GM23338 (cell line): ENCODE results near the gene COL26A1. TPM values are rescaled to one million over a fixed set of nuclear protein-coding genes. Genes with fewer than 3 reads are reported as not detected.
A peak's percentile ranks its signal among the peaks of the same experiment; 100 is the strongest.

Experiments used
- ATAC-seq: fragments of 200-7000 bp; cut with Tn5 transposase; 3 replicates; pipeline ENCODE4 v1.9.1; 2020
- DNase-seq: peaks from one replicate; pipeline ENCODE4 v3.0.0-alpha.2; 2015; ENCODE audit warnings: low spot score
- H2AFZ ChIP-seq: fragments of 200-600 bp; sonication (generic); 2 replicates; pipeline ENCODE4 v1.8.0; 2016; ENCODE audit warnings: antibody characterized with exemption, mild to moderate bottlenecking, moderate library complexity
- H3F3A ChIP-seq: fragments of 200-600 bp; sonication (generic); replicated peaks from 2 replicates; pipeline ENCODE4 v1.8.0; 2017; ENCODE audit warnings: antibody characterized with exemption, mixed run types, low read depth
- H3K27ac ChIP-seq: fragments of 200-600 bp; sonication (generic); 2 replicates; pipeline ENCODE4 v1.6.1; 2016; ENCODE audit warnings: low read depth
- H3K27me3 ChIP-seq: fragments of 200-600 bp; sonication (generic); 2 replicates; pipeline ENCODE4 v1.8.0; 2016; ENCODE audit warnings: mild to moderate bottlenecking, mixed run types, moderate library complexity; ENCODE audit not compliant: insufficient read depth
- H3K36me3 ChIP-seq: fragments of 200-600 bp; sonication (generic); 2 replicates; pipeline ENCODE4 v1.8.0; 2016; ENCODE audit warnings: mild to moderate bottlenecking; ENCODE audit not compliant: insufficient read depth
- H3K4me1 ChIP-seq: fragments of 200-600 bp; sonication (generic); 2 replicates; pipeline ENCODE4 v1.8.0; 2016; ENCODE audit warnings: mild to moderate bottlenecking, moderate library complexity; ENCODE audit not compliant: insufficient read depth
- H3K4me2 ChIP-seq: fragments of 200-600 bp; sonication (generic); 2 replicates; pipeline ENCODE4 v1.7.1; 2017; ENCODE audit warnings: mixed run types
- H3K4me3 ChIP-seq: fragments of 200-600 bp; sonication (generic); 2 replicates; pipeline ENCODE4 v1.6.1; 2016; ENCODE audit warnings: mixed run types
- H3K79me2 ChIP-seq: fragments of 200-600 bp; sonication (generic); replicated peaks from 2 replicates; pipeline ENCODE4 v1.8.0; 2017; ENCODE audit warnings: mild to moderate bottlenecking; ENCODE audit not compliant: insufficient read depth
- H3K9me2 ChIP-seq: fragments of 200-600 bp; sonication (generic); 2 replicates; pipeline ENCODE4 v1.8.0; 2017; ENCODE audit not compliant: insufficient read depth
- H4K20me1 ChIP-seq: fragments of 200-600 bp; sonication (generic); replicated peaks from 2 replicates; pipeline ENCODE4 v1.8.0; 2017; ENCODE audit warnings: mild to moderate bottlenecking; ENCODE audit not compliant: insufficient read depth
- H3K27ac Mint-ChIP-seq: 2 replicates; pipeline ENCODE4 v1.8.0; 2020; ENCODE audit warnings: inconsistent platforms, mild to moderate bottlenecking, moderate library complexity, mixed read lengths
- H3K27me3 Mint-ChIP-seq: 3 replicates; pipeline ENCODE4 v1.8.0; 2022; ENCODE audit warnings: low read depth, mild to moderate bottlenecking, moderate library complexity, mixed read lengths, inconsistent platforms; ENCODE audit not compliant: insufficient read depth, poor library complexity
- H3K36me3 Mint-ChIP-seq: 3 replicates; pipeline ENCODE4 v1.8.0; 2021; ENCODE audit warnings: low read depth, mild to moderate bottlenecking, inconsistent platforms, moderate library complexity, mixed read lengths
- H3K4me1 Mint-ChIP-seq: 3 replicates; pipeline ENCODE4 v1.8.0; 2020; ENCODE audit warnings: mild to moderate bottlenecking, inconsistent platforms, mixed read lengths
- H3K4me3 Mint-ChIP-seq: 3 replicates; pipeline ENCODE4 v1.8.0; 2021; ENCODE audit warnings: moderate library complexity, mild to moderate bottlenecking, inconsistent platforms, mixed read lengths
- H3K9me3 Mint-ChIP-seq: 3 replicates; pipeline ENCODE4 v1.8.0; 2020; ENCODE audit warnings: moderate library complexity, mild to moderate bottlenecking, inconsistent platforms, mixed read lengths
- CREB1 ChIP-seq: fragments of 250-450 bp; sonication (Bioruptor Pico); IDR thresholded peaks from 2 replicates; pipeline ENCODE4 v1.5.0; 2020; ENCODE audit warnings: low read depth, mild to moderate bottlenecking, moderate library complexity
- NANOG ChIP-seq: IDR thresholded peaks from 2 replicates; pipeline ENCODE4 v1.6.1; 2016; ENCODE audit warnings: antibody characterized with exemption, borderline replicate concordance
- POLR2AphosphoS5 ChIP-seq: IDR thresholded peaks from 2 replicates; pipeline ENCODE4 v1.6.1; 2016; ENCODE audit warnings: antibody characterized with exemption, low read depth
- STAT1 ChIP-seq: IDR thresholded peaks from one replicate; pipeline ENCODE4 v1.6.1; 2016; ENCODE audit warnings: antibody characterized with exemption; ENCODE audit not compliant: unreplicated experiment
- ZNF114 ChIP-seq: fragments of 250-450 bp; sonication (Bioruptor Pico); IDR thresholded peaks from 2 replicates; pipeline ENCODE4 v1.5.0; 2020; ENCODE audit warnings: mild to moderate bottlenecking, moderate library complexity
- ZNF331 ChIP-seq: fragments of 250-450 bp; sonication (Bioruptor Pico); IDR thresholded peaks from 2 replicates; pipeline ENCODE4 v1.5.0; 2020; ENCODE audit warnings: low read depth, mild to moderate bottlenecking, moderate library complexity
- polyA plus RNA-seq: library from polyadenylated mRNA; unstranded; fragments of >200 nt; fragmentation: Nextera tagmentation; extraction: Ambion mirVana; gene quantifications from 2 replicates; pipeline ENCODE4 v1.2.1, GENCODE V29; 2016
- total RNA-seq: library from RNA; depleted of rRNA; stranded (reverse); fragments of >200 nt; shearing (Covaris generic); gene quantifications from 2 replicates; pipeline ENCODE4 v1.2.3, GENCODE V29; 2014
- TF ChIP-seq, protein P1 (sequence below): fragments of 250-450 bp; sonication (Bioruptor Pico); IDR thresholded peaks from 2 replicates; pipeline ENCODE4 v1.5.0; 2020; ENCODE audit warnings: mild to moderate bottlenecking, moderate library complexity
- TF ChIP-seq, protein P2 (sequence below): IDR thresholded peaks from one replicate; pipeline ENCODE4 v1.6.1; 2018; ENCODE audit warnings: antibody characterized with exemption; ENCODE audit not compliant: unreplicated experiment
- TF ChIP-seq, protein P3 (sequence below), 2 experiments: fragments of 200-600 bp in 1 of 2; sonication (generic) in 1 of 2; conservative IDR thresholded peaks; 2 replicates each; pipeline versions ENCODE4 v1.5.1 to v1.6.1; 2016 to 2017; ENCODE audit warnings: antibody characterized with exemption in 2 of 2, low read depth in 2 of 2, mild to moderate bottlenecking in 2 of 2, moderate library complexity in 1 of 2

COL26A1 gene
- total and polyA plus RNA-seq, 2 experiments from 2014 or later = 17.8 to 55.0 TPM

- Histone ChIP-seq H2AFZ (no peak overlapping the region), H3K27me3 (no peaks in the 10 kb centered on the region), H3K9me2 (no peaks in the 10 kb centered on the region), H3K79me2 (peaks cover 4% of the 10 kb centered on the region), H3F3A (0 out of 2 replicates have a peak, but pooled peaks cover 3% of the 10 kb centered on the region), H4K20me1 (peaks cover 4% of the 10 kb centered on the region; the same call in 1 of the 2 replicates), H3K4me2 (no peak overlapping the region), H3K36me3 (no peaks in the 10 kb centered on the region), H3K4me3 (no peak overlapping the region), H3K27ac (peak overlapping the region; percentile 85; the same call in 1 of the 2 replicates), H3K4me1 (peaks cover 13% of the 10 kb centered on the region; the same call in 1 of the 2 replicates)
- Mint-ChIP-seq H3K27ac (peak overlapping the region; percentile 40), H3K36me3 (no peaks in the 10 kb centered on the region), H3K27me3 (peaks cover 13% of the 10 kb centered on the region), H3K4me1 (peaks cover 24% of the 10 kb centered on the region), H3K4me3 (no peak overlapping the region), H3K9me3 (no peaks in the 10 kb centered on the region)
- ATAC-seq (no peak), DNase-seq (no peak)
- TF ChIP-seq NANOG (no peak), ZNF331 (CRISPR knock-in tag) (no peak), POLR2AphosphoS5 (no peak), ZNF114 (CRISPR knock-in tag) (no peak), STAT1 (no peak), CREB1 (no peak)
- TF ChIP-seq, protein P1, sequence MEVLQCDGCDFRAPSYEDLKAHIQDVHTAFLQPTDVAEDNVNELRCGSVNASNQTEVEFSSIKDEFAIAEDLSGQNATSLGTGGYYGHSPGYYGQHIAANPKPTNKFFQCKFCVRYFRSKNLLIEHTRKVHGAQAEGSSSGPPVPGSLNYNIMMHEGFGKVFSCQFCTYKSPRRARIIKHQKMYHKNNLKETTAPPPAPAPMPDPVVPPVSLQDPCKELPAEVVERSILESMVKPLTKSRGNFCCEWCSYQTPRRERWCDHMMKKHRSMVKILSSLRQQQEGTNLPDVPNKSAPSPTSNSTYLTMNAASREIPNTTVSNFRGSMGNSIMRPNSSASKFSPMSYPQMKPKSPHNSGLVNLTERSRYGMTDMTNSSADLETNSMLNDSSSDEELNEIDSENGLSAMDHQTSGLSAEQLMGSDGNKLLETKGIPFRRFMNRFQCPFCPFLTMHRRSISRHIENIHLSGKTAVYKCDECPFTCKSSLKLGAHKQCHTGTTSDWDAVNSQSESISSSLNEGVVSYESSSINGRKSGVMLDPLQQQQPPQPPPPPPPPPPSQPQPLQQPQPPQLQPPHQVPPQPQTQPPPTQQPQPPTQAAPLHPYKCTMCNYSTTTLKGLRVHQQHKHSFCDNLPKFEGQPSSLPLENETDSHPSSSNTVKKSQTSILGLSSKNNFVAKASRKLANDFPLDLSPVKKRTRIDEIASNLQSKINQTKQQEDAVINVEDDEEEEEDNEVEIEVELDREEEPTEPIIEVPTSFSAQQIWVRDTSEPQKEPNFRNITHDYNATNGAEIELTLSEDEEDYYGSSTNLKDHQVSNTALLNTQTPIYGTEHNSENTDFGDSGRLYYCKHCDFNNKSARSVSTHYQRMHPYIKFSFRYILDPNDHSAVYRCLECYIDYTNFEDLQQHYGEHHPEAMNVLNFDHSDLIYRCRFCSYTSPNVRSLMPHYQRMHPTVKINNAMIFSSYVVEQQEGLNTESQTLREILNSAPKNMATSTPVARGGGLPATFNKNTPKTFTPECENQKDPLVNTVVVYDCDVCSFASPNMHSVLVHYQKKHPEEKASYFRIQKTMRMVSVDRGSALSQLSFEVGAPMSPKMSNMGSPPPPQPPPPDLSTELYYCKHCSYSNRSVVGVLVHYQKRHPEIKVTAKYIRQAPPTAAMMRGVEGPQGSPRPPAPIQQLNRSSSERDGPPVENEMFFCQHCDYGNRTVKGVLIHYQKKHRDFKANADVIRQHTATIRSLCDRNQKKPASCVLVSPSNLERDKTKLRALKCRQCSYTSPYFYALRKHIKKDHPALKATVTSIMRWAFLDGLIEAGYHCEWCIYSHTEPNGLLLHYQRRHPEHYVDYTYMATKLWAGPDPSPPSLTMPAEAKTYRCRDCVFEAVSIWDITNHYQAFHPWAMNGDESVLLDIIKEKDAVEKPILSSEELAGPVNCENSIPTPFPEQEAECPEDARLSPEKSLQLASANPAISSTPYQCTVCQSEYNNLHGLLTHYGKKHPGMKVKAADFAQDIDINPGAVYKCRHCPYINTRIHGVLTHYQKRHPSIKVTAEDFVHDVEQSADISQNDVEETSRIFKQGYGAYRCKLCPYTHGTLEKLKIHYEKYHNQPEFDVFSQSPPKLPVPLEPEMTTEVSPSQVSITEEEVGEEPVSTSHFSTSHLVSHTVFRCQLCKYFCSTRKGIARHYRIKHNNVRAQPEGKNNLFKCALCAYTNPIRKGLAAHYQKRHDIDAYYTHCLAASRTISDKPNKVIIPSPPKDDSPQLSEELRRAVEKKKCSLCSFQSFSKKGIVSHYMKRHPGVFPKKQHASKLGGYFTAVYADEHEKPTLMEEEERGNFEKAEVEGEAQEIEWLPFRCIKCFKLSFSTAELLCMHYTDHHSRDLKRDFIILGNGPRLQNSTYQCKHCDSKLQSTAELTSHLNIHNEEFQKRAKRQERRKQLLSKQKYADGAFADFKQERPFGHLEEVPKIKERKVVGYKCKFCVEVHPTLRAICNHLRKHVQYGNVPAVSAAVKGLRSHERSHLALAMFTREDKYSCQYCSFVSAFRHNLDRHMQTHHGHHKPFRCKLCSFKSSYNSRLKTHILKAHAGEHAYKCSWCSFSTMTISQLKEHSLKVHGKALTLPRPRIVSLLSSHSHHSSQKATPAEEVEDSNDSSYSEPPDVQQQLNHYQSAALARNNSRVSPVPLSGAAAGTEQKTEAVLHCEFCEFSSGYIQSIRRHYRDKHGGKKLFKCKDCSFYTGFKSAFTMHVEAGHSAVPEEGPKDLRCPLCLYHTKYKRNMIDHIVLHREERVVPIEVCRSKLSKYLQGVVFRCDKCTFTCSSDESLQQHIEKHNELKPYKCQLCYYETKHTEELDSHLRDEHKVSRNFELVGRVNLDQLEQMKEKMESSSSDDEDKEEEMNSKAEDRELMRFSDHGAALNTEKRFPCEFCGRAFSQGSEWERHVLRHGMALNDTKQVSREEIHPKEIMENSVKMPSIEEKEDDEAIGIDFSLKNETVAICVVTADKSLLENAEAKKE (CRISPR knock-in tag) = no peak
- TF ChIP-seq, protein P2, sequence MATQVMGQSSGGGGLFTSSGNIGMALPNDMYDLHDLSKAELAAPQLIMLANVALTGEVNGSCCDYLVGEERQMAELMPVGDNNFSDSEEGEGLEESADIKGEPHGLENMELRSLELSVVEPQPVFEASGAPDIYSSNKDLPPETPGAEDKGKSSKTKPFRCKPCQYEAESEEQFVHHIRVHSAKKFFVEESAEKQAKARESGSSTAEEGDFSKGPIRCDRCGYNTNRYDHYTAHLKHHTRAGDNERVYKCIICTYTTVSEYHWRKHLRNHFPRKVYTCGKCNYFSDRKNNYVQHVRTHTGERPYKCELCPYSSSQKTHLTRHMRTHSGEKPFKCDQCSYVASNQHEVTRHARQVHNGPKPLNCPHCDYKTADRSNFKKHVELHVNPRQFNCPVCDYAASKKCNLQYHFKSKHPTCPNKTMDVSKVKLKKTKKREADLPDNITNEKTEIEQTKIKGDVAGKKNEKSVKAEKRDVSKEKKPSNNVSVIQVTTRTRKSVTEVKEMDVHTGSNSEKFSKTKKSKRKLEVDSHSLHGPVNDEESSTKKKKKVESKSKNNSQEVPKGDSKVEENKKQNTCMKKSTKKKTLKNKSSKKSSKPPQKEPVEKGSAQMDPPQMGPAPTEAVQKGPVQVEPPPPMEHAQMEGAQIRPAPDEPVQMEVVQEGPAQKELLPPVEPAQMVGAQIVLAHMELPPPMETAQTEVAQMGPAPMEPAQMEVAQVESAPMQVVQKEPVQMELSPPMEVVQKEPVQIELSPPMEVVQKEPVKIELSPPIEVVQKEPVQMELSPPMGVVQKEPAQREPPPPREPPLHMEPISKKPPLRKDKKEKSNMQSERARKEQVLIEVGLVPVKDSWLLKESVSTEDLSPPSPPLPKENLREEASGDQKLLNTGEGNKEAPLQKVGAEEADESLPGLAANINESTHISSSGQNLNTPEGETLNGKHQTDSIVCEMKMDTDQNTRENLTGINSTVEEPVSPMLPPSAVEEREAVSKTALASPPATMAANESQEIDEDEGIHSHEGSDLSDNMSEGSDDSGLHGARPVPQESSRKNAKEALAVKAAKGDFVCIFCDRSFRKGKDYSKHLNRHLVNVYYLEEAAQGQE = no peak
- TF ChIP-seq, protein P3, sequence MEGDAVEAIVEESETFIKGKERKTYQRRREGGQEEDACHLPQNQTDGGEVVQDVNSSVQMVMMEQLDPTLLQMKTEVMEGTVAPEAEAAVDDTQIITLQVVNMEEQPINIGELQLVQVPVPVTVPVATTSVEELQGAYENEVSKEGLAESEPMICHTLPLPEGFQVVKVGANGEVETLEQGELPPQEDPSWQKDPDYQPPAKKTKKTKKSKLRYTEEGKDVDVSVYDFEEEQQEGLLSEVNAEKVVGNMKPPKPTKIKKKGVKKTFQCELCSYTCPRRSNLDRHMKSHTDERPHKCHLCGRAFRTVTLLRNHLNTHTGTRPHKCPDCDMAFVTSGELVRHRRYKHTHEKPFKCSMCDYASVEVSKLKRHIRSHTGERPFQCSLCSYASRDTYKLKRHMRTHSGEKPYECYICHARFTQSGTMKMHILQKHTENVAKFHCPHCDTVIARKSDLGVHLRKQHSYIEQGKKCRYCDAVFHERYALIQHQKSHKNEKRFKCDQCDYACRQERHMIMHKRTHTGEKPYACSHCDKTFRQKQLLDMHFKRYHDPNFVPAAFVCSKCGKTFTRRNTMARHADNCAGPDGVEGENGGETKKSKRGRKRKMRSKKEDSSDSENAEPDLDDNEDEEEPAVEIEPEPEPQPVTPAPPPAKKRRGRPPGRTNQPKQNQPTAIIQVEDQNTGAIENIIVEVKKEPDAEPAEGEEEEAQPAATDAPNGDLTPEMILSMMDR (conservative IDR thresholded peaks at IDR 0.05; ENCODE audit: low read depth in 2 of 2) = no peak
Measured at GRCh38 chr7:101436221-101436735, 73.6 kb downstream of the COL26A1 start.
